ENCODE measurements around the gene PDE1A.
"Not testable (repeated sequence)": the region's sequence is repeated elsewhere in the genome, so short reads cannot be mapped to it uniquely, and the experiment has no call there.

The PDE1A gene

DNA sequence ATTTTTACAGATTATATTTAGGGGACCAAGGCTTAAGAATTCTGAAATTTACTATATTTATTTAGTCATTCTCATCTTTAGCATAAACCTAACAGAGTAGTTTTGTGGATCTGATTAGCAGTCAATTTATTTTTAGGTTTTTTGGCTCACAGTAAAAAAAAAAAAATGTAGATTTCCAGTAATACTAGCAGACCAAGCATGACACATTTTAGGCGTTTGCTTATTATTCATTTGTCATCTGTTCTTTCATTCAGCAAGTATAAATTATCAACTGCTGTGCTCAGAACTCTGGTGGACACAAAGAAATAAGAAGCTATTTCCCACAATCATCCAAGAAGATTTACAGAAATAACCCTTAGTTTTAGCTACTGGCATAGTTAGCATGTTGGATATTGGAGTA, 20.6 kb downstream of the PDE1A start:
- DNase-seq (ENCODE audit: low read depth), result no peak

DNA sequence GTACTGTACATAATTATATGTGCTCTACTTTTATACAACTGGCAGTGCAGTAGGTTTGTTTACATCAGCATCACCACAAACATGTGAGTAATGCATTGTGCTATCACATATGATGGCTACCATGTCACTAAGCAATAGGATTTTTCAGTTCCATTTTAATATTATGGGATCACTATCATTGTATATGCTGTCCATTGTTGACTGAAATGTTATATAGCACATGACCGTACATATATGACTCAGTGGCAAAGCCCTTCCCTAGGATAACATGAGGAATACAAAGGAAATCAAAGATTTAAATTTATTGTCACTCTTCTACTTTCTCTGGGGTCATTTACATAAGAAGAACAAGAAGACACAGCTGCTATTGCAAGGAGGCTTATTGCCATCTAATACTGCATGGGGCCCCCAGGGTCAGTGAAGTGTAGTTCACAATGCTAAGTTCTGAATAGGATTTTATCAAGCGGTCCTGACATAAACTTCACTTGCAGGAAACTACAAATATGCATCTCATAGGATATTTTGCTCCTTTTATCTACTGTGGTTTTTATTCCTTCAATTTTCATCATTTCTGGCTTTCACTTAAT, 21.8 kb downstream of the PDE1A start:
- DNase-seq (ENCODE audit: low read depth), result no peak

GRCh38 chr2:182404092-182404491, 22.7 kb downstream of the PDE1A start:
- DNase-seq (ENCODE audit: low read depth), result no peak

DNA sequence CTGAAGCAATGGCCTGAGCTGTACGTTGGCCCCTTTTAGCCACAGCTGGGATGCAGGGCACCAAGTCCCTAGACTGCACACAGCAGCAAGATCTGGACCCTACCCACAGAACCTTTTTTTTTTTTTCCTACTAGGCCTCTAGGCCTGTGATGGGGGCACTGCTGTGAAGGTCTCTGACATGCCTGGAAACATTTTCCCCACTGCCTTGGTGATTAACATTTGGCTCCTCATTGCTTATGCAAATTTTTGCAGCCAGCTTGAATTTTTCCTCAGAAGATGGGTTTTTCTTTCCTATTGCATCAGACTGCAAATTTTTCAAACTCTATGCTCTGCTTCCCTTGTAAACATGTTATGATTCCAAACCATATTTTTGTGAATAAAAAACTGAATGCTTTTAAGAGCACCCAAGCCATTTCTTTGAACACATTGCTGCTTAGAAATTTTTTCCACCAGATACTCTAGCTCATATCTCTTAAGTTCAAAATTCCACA, 33.5 kb downstream of the PDE1A start:
- DNase-seq (ENCODE audit: low read depth), result no peak

GRCh38 chr2:182391443-182391842, 35.4 kb downstream of the PDE1A start:
- DNase-seq (ENCODE audit: low read depth), result no peak

GRCh38 chr2:182386267-182386880, 40.5 kb downstream of the PDE1A start:
- not testable (repeated sequence) for DNase-seq (ENCODE audit: low read depth)

DNA sequence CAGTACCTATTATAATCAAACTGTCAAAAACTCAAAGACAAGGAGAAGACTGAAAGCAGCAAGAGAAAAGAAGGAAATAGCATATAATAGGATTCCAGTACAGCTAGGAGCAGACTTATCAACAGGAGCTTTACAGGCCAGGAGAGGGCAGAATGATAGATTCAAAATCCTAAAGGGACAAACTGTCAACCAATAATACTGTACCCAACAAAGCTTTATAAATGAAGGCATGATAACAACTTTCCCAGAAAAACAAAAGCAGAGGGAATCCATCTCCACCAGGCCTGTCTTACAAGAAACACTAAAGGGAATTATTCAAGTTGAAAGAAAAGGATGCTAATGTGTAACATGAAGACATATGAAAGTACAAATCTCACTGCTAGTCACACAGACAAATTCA, 42.0 kb downstream of the PDE1A start:
- no peak for DNase-seq (ENCODE audit: low read depth)

GRCh38 chr2:182381225-182381624, 45.6 kb downstream of the PDE1A start:
- no peak for DNase-seq (ENCODE audit: low read depth)

- no peak for DNase-seq (ENCODE audit: low read depth)
Measured at GRCh38 chr2:182379241-182379640, 47.6 kb downstream of the PDE1A start.

- no peak for DNase-seq (ENCODE audit: low read depth)
Measured at GRCh38 chr2:182378759-182379158, 48.1 kb downstream of the PDE1A start.

GRCh38 chr2:182377467-182377866, 49.4 kb downstream of the PDE1A start:
- DNase-seq (ENCODE audit: low read depth), result no peak

- no peak for DNase-seq (ENCODE audit: low read depth)
Measured at GRCh38 chr2:182375862-182376261, 51.0 kb downstream of the PDE1A start.

DNA sequence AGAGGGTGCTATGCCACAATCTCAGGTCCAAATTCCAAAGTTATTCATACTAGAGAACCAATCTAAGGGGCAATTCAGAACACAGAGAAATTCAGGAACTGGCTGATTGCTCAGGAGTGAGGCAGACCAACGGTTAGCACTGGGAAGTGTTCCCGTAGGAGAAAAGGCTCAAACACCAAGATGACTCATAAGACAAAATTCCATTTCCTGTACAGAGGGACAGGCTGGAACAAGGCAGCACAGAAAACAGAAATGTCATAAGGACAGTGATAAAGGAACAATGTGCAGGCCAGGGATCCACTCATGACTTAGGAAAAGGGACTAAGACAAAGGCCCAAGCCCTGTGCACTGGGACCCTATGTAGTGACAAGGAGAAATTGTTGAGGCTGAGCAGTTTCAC, 54.2 kb downstream of the PDE1A start:
- DNase-seq (ENCODE audit: low read depth), result no peak

DNA sequence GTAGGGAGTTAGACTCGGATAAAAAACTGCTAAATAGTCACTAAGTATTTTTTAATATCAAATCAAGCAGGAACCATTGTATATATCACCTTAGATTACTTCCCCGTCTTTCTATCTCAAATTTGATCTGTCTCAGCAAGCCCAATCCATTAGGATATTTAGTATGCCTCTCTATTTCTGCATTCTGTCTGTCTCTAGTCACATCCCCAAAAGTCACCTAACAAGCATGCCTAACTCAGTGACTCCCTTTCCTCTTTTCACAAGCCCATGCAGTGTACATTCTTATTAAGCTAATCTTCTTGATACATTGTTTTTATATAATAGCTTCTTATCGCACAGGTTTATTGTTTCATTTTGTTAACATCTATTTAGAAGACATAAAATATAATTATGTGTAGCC, 57.8 kb downstream of the PDE1A start:
- no peak for DNase-seq (ENCODE audit: low read depth)

DNA sequence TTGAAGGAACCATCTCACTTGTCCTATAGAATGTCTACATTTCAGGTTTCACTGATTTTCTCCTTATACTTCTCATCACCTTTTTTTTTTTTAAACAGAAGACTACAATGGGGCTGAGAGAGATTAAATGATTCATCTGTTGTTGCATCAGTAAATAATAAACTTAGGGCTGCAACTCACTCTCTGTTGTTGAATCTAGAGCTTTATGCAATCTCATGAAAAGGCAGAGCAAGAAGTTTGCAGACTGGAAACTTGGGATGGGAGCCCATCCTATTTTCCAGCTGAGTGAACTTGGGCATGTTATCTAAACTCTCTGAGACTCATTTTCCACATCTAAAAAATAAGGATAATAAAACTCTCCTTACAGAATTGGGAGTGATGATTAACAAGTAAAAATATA, 58.4 kb downstream of the PDE1A start:
- no peak for DNase-seq (ENCODE audit: low read depth)

DNA sequence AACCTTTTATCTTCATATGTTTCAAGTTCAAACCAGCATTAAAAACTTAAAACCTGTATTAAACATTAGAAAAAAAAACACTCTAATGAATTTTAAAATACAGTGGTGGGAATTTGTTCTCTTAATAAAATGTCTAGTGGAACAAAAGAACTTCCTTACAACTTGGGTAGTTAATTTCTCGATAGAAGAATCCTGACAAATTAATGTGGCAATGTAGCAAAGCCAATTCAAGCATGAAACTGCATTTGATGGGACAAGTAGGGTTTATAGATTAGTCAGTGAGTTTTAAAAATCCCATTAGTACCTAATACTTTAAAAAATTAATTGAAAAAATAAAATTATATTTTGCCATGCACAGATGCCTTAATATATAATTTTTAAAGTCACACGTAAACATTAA, 59.4 kb downstream of the PDE1A start:
- no peak for DNase-seq (ENCODE audit: low read depth)

DNA sequence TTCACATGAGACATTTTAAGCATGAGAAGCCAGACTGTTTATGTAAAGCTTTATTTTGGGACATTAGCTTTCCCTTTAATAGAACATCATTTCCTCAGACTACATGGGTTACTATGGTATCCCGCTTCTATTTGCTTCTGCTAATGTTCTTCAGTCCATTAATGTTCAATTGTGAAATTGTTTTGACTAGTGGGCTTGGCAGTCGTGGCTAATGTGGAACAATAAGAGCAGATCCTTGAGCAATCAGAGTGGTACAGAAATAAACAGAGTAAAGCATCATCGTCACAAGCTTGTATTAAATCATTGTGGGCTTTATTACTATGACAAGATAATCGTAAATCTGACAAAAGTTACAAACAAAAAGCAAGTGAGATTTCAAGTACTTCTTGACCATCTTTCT, 60.2 kb downstream of the PDE1A start:
- DNase-seq (ENCODE audit: low read depth), result no peak

DNA sequence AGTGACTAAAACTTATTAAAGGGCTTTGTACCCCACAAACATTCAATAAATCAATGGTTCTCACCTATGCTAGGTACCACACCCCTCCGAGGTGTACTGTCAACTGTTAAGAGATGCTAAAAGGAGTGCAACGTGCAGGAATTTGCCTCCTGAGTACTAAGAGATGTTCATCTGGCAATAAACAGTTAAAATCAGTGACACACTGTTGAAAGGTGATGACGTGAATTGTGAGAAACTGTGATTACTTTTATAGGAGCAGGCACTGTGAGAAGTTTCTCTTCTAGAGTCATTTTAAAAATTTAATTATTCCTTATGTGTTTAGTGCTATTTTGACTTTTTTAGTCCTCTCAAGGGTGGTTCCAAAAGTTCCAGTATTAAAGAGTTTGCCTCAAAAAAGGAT, 61.0 kb downstream of the PDE1A start:
- DNase-seq (ENCODE audit: low read depth), result no peak

DNA sequence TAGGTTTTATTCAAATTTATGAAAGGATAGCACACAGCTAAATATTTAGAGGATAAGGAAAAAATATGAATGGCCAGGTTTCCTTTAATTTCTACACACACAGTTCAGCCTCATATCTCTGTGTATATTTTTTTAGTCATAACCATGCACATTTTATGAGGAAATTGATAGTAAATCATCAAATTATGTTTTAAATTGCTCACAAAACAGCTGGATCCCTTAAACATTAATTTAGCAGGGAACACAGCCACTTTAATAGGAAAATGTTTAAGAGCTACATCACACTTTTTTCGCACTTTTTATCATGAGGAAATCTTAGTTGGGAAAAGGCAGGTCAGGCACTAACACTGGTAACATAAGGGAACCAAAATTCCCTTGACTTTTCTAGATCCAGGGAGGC, 65.4 kb downstream of the PDE1A start:
- no peak for DNase-seq (ENCODE audit: low read depth)

GRCh38 chr2:182360663-182361260, 66.1 kb downstream of the PDE1A start:
- no peak for DNase-seq (ENCODE audit: low read depth)

DNA sequence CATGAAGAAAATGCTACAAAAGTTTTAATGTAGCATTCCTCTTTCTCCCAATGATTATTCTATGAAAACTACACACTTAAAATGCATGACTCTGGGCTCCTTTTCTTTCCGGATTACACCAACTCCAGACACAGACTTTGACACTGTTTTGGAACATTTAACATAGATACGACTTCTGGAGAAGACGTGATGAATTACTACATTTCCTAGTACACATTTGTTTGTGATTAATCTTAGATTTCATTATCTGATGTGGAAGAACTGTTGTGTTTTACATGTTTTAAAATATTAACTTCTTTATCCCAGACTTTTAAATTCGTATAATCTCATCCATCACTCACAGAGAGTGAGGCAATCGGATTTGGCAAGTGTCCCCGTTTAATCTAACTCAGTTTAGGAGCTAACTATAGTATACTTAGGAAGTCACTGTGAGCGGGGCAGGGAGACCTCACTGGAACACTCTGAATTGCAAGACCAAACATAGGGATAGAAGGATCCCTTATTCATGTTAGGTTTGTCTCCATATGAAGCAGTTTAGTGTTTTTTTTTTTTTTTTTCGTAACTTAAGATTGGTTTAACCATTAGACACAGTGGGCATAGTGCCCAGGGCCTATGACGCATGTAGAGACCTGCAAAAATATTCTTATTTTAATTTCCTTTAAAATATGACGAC, 66.7 kb downstream of the PDE1A start:
- no peak for DNase-seq (ENCODE audit: low read depth)

DNA sequence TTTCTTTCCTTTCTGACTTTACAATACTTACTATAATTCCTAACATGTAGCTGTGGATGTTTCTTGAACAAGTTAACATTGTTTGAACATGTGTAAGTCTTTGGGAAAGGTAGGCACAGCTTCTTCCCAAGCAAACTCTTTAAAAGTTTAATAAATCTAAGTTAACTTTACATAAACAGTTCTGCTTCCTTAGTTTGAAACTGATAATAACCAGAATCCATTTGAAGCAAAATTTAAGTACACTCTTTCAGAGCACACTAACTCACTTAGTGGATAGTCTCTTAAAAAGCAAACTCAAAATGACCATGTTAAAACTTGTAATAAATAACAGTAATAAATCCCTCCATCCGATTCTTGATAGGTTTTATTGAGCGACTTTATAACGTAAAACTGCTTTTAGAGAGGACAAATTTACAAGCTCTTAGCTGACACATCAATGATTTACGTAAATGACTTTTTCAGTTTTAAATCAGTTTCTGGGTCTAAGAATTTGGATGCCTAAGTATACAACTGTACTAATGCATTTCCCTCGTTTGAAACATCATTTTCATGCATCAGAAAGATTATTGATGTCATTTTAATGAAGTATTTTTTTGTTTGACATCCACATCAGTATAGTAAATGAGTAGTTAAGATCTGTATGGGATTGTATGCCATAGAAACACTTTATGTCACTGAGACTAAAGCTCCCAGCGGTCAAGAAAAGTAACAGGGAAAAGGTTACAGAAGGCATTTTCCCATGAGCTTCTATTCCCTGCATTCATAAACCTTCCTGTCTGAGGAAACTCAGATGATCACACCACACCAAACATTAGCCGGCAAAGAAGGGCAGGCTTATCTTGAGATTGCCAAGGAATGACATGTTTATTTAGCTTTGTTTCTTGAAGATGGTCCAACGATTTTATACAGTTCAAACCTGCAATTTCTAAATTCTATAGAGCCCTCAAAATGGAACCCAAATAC, 67.5 kb downstream of the PDE1A start:
- no peak for DNase-seq (ENCODE audit: low read depth)

All from stimulated activated CD8-positive, alpha-beta memory T cell treated with anti-CD3 and anti-CD28 coated beads, Interleukin-12 subunit alpha, Interleukin-12 subunit beta, amount 100 ng/mL, for 4 hours (primary cell).